NCI-H460 (cell line): ENCODE data around the gene CDH11. TPM values are rescaled to one million over a fixed set of nuclear protein-coding genes. Genes with fewer than 3 reads are reported as not detected.

Experiments used
- DNase-seq: peaks from one replicate; pipeline ENCODE4 v3.0.0-alpha.2; 2016; ENCODE audit warnings: low read depth; ENCODE audit errors: extremely low read depth
- total RNA-seq: library from RNA; depleted of rRNA; stranded (reverse); fragments of >200 nt; shearing (Covaris generic); gene quantifications from 2 replicates; pipeline ENCODE4 v1.2.3, GENCODE V29; 2014

The CDH11 gene
- total RNA-seq, 1 experiment from 2014 or later: 1,616 TPM

DNA sequence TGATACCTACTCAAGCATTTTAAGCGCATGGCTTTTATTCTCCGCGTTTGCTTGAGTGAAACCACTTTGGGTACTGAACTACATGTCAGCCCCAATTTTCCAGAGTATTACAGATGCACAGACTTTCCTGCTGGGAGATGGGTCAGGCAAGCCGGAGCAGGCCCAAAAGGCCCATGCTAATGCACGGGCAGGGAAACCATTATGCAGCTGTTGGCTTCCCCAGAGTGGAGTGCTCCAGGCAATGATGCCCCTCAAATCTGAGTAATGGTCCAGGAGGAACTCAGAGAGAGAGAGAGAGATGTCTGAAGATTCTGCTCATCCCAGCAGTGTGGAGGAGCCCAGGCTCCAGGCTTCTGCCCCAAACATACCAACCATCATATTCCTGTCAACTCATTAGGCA is 80.2 kb downstream of the CDH11 start:
- DNase-seq: no peak

DNA sequence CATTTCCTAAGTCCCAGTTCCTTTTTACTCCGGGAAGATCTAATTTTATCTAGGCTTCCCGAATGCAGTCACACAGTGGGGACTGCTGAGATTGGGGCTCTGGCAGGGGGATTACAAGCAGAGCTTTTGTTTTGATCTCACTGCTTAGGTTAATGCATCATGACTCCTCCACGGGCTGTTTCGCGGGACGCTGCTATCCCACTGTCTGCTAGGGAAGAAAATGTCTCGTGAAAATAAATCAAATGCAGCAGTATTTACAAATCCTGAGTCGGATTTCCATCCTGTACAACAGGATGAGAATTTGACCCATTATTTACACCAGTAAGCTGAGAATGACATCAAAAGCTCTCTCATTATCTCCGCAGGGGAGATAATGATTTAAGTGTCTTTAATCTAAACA is 83.8 kb downstream of the CDH11 start:
- DNase-seq: no peak

DNA sequence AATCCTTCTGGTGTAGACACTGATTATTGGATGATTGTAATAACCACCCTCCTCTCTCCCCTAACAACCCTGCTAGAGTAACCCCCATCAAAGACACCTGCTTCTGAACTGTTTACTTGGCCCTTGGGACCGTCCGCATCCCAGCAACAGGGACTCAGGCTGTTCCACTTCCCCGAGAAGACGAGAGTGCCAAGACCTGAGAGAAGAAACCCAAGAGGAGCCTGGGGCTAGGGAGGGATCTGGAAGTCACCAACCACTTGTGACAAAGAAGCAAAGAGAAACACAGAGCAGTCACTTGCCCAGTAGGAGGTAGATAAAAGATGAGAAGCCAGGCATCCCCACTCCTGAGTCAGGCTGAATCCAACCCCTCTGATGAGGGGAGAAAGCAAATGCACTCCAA is 84.3 kb downstream of the CDH11 start:
- no peak for DNase-seq

DNA sequence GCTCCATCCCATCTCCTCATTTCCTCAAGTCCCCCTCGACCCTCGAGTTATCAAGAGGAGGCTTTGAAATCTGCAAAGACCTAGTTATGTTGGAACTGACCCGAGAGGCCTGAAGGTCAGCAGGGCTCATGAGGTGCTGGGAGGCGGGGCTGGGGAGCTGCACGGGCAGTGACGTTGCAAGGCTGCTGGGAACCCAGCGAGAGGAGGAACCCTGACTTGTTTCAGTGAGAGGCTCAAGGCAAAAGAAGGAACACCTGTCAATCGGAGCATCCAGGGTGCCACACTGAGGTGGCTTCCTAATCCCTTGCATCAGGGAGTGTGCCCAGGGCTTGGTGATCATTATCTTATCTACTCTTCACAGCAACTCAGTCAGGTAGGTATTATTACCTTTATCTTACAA is 86.9 kb downstream of the CDH11 start:
- DNase-seq: no peak

DNA sequence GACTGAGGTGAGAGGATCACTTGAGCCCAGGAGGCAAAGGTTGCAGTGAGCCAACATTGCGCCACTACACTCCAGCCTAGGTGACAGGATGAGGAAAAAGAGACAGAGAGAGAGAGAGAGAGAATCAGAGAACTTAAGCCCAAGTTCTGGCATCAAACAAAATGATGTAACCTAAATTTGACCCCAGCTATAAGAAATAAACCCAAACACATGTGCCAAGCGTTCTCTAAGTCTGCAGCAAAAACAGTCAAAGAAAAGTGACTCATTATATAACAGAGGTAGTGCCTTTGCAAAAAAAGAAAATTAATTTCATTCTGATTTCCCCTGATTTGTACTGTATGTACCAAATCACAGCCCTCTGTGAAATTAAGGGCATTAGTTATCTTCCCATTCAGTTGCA is 89.5 kb downstream of the CDH11 start:
- DNase-seq: no peak

DNA sequence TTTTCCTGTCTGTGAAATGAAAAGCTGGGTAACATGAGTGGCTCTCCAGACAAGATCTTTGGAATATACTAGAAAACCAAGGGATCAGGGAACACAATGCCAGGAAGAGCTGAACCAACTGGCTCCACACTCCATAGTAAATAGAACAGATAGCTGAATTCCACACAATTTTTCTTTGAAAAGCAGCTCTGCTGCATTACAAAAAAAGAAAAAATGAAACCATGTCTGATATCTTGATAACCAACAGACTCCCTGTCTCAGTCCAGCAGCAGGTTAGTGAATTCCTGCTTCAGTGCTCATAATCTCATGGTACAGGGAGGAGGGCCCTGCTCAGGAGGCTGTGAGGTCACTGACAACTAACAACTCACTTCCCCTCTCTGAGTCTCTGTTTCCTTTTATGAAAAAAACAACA is 97.1 kb downstream of the CDH11 start:
- DNase-seq: no peak

DNA sequence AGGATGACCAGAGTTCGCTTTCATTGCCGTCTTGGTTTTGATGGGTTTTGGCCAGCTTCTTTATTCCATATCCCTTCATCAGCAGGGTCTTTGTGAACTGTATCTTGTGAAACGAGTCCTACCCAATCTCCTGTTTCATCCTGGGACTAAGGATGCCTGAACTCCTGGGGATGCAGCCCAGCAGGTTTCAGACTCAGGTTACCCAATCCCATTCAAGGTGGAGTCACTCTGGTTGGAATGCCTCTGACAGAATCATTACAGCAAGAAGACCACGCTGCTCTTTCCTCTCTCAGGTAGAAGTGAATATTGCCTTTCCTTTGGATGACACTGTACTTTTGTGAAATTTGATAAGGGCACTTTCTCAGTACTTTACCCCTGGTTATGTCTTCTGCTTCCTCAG is 98.1 kb downstream of the CDH11 start:
- DNase-seq: no peak

- DNase-seq: no peak
Measured at GRCh38 chr16:65021852-65022595, 99.8 kb downstream of the CDH11 start.

GRCh38 chr16:65016754-65017153 is 105.1 kb downstream of the CDH11 start:
- DNase-seq: no peak

- no peak for DNase-seq
Measured at GRCh38 chr16:65015599-65015998, 106.3 kb downstream of the CDH11 start.

- DNase-seq: no peak
Measured at GRCh38 chr16:65012357-65012756, 109.5 kb downstream of the CDH11 start.

DNA sequence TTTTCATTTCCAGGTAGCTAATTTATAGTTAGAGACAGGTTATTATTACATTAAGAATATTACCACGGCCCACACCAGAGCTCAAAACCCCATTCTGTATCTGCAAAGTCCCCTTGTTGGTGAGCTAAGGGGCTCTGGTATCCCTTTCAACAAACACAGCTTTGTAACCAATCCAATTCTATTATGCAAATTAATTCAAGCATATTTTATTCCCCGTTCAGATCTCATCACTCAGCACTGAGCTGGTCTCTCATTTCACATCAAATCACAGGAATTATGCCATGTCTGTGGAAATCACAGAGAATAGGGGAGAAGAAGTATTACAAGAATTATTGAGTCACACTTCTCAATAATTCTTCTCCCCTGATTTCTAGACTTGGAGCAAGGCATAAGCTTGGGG is 111.7 kb downstream of the CDH11 start:
- no peak for DNase-seq

DNA sequence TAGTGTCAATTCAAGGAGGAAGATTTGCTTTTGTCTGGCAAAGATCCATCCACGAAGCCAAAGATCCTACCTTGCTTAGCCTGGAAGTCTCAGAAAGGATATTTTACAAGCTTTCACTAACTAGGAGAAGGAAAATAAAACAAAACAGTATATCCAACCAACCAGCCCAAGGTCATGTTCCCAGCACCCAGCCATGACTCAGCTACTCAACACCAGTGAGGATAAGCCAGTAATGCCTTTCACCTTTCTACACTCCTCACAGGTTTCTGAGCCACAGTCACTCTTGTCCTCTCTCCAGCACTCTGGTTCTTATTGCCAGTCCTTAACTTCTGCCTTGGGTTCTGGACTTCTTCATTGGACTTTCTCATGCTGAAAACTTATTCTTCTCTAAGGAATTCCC is 116.2 kb downstream of the CDH11 start:
- no peak for DNase-seq

DNA sequence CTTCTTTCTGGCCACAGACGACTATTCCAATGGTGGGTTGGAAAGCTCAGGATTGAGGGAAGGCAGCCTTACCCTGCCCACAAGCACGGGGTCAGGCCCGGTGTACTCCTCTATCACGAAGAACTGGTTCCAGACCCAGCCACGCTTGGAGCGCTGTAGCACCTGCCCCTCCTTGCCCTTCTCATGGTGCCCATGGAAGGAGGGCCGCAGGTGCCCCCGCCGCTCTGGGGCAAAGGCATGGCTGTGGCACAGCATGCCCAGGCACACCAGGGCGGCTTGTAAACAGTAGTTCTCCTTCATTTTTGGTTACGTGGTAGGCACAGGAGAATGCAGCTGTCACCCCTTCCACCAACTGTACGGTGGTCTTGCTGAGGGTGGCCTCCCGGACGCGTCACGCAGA is 117.3 kb downstream of the CDH11 start:
- no peak for DNase-seq

DNA sequence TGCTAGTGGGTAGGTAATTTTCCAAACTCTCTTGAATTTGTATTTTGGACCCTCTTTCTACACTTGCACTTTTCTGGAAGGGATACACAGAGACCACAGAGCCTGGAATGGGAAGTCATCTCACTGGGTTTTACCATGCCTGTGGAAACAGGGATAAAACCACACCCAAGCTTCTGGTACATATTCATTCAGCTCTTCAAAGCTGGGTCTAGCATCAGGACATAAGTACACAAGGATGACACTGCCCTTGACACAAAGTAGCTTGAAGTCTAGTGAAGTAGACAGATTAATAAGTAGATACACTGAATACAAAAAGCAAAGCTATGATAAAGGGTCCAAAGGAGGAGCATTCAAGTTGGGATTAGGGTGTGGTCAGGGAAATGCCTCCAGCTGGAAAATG is 118.2 kb downstream of the CDH11 start:
- DNase-seq: no peak

GRCh38 chr16:65002265-65002664 is 119.6 kb downstream of the CDH11 start:
- DNase-seq: no peak

DNA sequence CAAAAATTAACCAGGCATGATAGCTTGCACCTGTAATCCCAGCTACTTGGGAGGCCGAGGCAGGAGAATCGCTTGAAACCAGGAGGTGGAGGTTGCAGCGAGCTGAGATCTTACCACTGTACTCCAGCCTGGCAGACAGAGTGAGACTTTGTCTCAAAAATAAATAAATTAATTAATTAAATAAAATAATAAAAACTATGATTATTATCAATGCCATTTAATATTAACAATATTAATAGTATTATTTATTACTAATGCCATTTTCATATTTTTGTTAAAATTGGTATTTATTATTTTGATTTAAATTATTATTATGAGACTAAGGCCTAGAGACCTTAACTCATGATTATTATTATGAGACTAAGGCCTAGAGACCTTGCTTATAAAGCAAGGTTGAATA is 121.2 kb downstream of the CDH11 start:
- no peak for DNase-seq

- no peak for DNase-seq
Measured at GRCh38 chr16:64997751-64998150, 124.1 kb downstream of the CDH11 start.

GRCh38 chr16:64997121-64997520 is 124.7 kb downstream of the CDH11 start:
- DNase-seq: no peak

- no peak for DNase-seq
Measured at GRCh38 chr16:64996641-64997040, 125.2 kb downstream of the CDH11 start.

DNA sequence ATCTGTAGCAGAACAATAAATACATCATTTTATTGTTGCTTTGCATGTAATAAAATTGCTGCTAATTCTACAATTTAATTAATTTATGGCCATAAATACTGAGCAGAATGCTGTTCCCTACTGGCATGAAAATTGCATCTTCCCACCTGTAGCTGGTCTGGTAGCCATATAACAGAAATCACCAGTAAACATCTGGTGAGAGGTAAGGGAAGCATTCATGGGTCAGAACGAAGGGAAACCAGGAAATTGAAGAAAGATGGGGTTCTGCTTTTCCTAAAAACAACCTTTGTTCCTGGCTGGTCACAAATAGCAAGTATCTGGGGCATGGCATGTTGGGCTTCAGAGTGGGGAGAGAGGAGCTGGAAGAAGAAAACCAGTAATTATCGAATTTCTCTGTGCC is 128.4 kb downstream of the CDH11 start:
- no peak for DNase-seq

- DNase-seq: no peak
Measured at GRCh38 chr16:64991001-64991400, 130.9 kb downstream of the CDH11 start.

GRCh38 chr16:64990101-64990500 is 131.8 kb downstream of the CDH11 start:
- DNase-seq: no peak
